GM12892 (cell line): ENCODE data around the gene PSMG4. TPM values are rescaled to one million over a fixed set of nuclear protein-coding genes. Genes with fewer than 3 reads are reported as not detected.

Experiments used
- DNase-seq: peaks from one replicate; pipeline ENCODE4 v3.0.0; 2011; ENCODE audit not compliant: insufficient read length
- FAIRE-seq: peaks from 2 replicates; lab custom pipeline; 2011; peaks lifted over from hg19 to GRCh38; lab: Jason Lieb, UNC
- POLR2A ChIP-seq: IDR thresholded peaks from 2 replicates; pipeline ENCODE4 v1.6.1; 2011; ENCODE audit warnings: low read depth, low read length, control low read depth
- POLR2AphosphoS5 ChIP-seq: IDR thresholded peaks from 2 replicates; pipeline ENCODE4 v1.6.1; 2011; ENCODE audit warnings: low read depth, low read length, control low read depth
- TAF1 ChIP-seq: IDR thresholded peaks from 2 replicates; pipeline ENCODE4 v1.6.1; 2011; ENCODE audit warnings: low read depth, mild to moderate bottlenecking, control low read depth, low read length, borderline replicate concordance
- polyA plus RNA-seq: library from polyadenylated mRNA; unstranded; fragments of >200 nt; gene quantifications from one replicate; pipeline ENCODE4 v1.2.1, GENCODE V29; 2012; ENCODE audit warnings: missing spikeins, inconsistent platforms; ENCODE audit not compliant: missing spikeins

The PSMG4 gene
- 18.9 TPM for polyA plus RNA-seq

DNA sequence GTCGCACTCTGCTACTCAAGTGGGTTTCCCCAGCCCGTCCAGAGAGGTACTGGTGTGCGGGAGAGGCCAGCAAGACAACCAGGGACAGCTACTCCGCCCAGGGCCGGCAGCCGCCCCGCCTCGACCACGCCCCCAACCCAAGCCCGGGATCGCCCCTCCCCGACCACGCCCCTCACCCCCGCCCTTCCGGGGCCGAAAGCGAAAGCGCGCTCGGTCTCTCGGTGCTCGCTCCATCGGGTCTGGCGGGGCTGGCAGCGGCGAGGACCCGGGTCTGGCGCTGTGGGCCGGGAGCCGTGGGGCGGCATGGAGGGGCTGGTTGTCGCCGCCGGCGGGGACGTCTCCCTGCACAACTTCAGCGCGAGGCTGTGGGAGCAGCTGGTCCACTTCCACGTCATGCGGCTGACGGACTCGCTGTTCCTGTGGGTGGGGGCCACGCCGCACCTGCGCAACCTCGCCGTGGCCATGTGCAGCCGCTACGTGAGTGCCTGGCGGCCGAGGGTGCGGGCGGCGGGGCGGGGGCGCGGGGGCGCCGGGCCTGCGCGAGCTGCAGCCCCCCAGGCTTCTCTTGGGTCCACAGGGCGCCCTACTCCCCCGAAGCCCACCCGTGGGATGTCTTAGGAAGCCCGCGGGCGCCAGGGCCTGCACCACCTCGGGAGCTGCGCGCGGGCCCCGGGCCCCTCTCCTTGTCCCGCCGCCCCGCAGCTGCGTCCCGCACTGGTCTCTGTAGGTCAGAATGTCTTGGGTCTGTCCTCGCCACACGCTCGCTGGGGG is at the start of gene PSMG4:
Gene PSMG4, plus strand, starts transcription at position 228 of the 771 bp plus-strand sequence. Its CDS starts 76 bp downstream, at position 304.
- DNase-seq (peak; percentile 94), FAIRE-seq (peak; percentile 98)
- TF ChIP-seq POLR2AphosphoS5 = peak; percentile 69
- TF ChIP-seq TAF1 = peak; percentile 29; the same call in 1 of the 2 replicates
- peak; percentile 74 for TF ChIP-seq POLR2A

DNA sequence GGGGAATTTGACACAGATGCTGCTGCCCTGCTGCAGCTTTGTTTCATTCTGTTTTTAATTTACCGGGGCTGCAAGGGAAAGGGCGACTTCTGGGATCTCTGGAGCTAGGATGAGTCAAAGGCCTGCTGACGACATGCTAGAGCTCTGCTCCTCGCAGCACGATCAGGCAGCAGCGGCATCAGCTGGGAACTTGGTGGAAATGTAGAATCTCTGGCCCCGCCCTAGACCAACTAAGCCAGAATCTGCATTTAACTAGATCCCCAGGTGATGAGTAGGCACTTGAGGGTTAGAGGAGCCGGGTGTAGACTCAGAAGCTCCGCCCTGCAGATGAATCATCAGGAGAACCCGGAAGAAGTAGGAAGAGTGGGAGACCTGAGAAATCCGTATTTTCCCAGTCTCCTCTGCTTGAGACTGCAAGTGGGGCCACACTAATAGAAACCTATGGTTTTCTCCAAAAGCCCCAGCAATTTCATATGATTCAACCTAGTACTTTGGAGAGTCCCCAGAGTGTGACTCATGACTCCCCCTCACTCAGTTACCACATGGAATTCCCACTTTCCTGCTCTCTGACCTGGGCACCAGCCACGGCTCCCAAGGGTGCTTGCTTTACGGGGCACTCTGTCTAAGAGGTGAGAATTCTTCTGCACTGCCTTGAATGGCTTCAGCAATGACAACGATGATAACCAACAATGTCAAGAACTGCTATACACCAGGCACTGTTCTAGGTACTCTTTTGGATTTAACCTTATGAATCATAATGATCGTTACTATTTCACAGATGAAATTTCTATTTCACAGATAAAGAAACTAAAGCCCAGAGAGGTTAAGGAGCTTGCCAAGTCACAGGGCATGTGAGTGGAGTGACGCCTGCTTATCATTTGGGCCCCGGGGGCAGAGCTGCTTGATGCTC is 49.4 kb upstream of the PSMG4 start:
- DNase-seq (no peak), FAIRE-seq (peak; percentile 14)
- TF ChIP-seq POLR2AphosphoS5 (no peak), POLR2A (no peak), TAF1 (no peak)

GRCh38 chr6:3210024-3210610 is 48.6 kb upstream of the PSMG4 start:
- DNase-seq (no peak), FAIRE-seq (no peak)
- TF ChIP-seq POLR2A (no peak), TAF1 (no peak), POLR2AphosphoS5 (no peak)

DNA sequence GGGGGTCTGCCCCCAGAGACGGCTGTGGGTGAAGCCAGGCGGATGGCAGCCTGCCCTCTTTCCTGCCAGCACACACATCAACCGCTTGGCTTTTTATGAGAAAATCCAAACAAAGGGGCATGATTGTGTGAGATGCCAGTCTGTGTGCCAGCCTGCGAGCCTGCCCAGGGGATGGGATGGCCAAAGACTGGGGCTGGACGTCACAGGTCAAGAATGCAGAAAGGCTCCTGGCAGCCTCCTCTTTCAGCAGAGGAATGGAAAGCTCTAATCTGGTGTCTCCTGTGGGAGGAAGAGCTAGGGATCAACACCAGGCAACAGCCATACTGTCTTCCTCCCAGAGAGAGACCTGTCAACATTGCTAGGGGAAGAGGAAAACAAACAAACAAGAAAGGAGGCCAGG is 47.1 kb upstream of the PSMG4 start:
- DNase-seq (no peak), FAIRE-seq (no peak)
- TF ChIP-seq POLR2AphosphoS5 = no peak
- no peak for TF ChIP-seq TAF1
- no peak for TF ChIP-seq POLR2A

DNA sequence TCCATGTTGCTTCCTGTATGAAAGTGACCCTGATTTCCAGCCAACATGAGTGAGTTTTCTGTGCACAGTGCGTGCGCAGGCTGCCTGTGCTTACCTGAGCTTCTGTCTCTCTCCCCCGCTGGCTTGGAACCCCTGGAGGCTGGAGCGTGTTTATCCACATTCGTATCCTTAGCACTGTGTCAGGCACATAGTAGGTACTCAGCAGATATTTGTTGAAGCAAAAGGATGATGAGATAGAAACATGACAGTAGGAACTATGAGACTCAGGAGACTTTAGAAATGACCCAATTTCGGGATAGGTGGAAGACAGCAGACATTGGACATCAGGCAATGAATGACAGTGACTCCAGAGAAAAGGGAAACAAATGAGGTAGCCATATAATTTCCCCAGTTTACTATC is 46.5 kb upstream of the PSMG4 start:
- TF ChIP-seq POLR2A = no peak
- no peak for TF ChIP-seq POLR2AphosphoS5
- TF ChIP-seq TAF1 = no peak
- FAIRE-seq (no peak), DNase-seq (no peak)

DNA sequence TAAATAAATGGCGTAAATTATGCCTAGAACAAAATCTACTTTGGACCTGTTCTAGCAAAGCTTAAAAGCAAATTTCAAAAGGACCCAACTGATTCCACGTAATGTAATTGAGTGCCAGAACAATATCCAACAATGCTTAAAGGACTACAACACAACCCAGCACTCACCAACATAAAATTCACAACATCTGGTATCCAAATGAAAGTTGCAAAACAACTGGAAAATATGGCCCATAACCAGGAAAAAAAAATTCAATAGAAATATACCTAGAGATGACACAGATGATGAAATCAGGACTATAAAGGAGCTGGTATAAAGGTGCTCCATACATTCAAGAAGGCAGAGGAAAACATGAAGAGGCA is 45.4 kb upstream of the PSMG4 start:
- TF ChIP-seq TAF1 = no peak
- DNase-seq (no peak), FAIRE-seq (no peak)

DNA sequence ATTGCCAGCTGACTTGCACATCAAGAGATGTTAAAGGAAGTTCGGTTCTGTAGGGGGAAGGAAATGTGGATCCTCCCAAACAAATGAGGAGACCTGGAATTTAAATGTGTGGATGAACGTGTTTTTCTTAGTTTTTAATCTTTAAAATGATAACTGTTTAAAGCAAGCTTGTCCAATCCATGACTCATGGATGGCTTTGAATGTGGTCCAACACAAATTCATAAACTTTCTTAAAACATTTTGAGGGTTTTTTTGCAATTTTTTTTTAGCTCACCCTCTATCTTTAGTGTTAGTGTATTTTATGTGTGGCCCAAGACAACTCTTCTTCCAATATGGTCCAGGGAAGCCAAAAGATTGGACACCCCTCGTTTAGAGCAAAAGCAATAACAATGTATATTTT is 43.8 kb upstream of the PSMG4 start:
- TF ChIP-seq POLR2AphosphoS5 = no peak
- no peak for TF ChIP-seq POLR2A
- no peak for TF ChIP-seq TAF1

DNA sequence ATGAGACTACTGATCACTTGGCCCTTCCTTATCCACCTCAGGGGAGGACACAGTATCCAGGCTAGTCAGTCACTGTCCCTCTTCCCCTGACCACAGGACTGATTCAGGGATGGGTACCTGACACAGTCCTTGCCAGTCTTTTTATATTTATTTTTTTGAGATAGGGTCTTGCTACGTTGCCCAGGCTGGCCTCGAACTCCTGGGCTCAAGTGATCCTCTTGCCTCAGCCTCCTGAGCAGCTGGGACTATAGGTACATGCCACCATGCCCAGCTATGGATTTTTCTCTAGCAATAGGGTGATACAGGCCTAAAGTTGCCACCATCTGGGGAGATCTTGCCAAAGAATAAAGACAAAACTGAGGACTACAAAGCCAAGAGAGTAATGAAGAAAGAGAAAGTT is 41.5 kb upstream of the PSMG4 start:
- no peak for TF ChIP-seq POLR2A
- TF ChIP-seq POLR2AphosphoS5 = no peak
- TF ChIP-seq TAF1 = no peak
- DNase-seq = no peak
- FAIRE-seq = no peak

More for the DNA sequence above, 43.8 kb upstream of the PSMG4 start:
- no peak for FAIRE-seq
- DNase-seq = no peak

GRCh38 chr6:3218266-3218665 is 40.5 kb upstream of the PSMG4 start:
- TF ChIP-seq POLR2A (no peak), POLR2AphosphoS5 (no peak), TAF1 (no peak)
- DNase-seq (no peak), FAIRE-seq (no peak)

DNA sequence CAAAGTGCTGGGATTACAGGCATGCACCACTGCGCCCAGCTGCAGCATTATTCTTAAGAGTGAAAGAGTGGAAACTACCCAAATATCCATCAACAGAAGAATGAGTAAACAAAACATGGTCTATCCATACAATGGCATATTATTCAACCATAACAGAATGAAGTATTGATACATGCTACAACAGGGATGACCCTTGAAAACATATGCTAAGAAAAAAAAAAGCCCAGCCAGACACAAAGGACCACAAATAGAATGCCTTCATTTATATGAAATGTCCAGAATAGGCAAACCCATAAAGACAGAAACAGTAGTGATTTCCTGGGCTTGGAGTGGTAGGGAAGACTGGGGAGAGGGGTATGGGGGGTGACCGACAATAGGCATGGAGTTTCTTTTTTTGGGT is 38.4 kb upstream of the PSMG4 start:
- TF ChIP-seq POLR2A (no peak), TAF1 (no peak), POLR2AphosphoS5 (no peak)
- FAIRE-seq (no peak), DNase-seq (no peak)

DNA sequence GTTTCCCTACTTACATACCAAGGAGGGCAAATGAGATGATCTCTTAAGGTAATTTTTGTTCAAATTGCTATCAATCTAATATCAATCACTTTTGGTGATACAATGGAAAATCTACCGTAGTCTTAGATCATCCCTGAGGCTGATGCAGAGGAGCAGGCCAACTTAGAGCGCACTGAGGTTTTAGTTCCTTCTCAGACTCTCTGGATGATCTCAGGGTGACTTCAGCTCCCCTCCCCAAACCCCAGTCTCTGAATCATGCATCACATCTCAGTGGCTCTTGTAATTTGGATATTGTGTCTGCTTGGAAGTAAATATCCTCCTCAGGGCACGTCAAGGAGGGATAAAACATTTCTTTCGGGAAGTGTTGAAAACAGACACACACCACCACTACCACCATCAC is 37.2 kb upstream of the PSMG4 start:
- FAIRE-seq = no peak
- TF ChIP-seq TAF1 = no peak
- no peak for TF ChIP-seq POLR2A
- no peak for TF ChIP-seq POLR2AphosphoS5
- no peak for DNase-seq

DNA sequence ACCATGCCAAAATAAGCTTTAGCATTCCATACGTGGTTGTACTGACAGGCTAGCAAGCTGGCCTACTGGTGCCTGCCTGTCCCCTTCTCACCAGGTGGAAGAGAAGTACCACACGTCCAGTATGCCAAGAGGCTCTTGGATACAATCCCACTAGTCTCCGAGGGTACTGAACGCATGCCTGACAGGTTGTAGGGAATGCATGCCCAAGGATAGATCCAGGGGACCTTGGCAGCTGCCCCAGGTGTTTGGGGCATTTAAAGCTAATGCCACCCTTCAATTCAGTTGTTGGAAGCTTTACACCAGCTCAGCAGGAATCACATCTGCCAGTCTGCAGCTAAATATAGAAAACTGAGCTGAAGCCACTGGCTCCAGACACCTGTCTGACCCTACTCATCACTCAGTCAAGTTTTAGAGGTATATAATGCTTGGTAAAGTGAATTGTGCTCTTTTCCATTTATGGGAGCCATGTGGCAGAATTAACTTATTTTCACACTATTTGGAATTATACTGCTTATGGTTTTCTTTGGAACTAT is 36.2 kb upstream of the PSMG4 start:
- FAIRE-seq (no peak), DNase-seq (no peak)
- TF ChIP-seq POLR2A (no peak), TAF1 (no peak), POLR2AphosphoS5 (no peak)

DNA sequence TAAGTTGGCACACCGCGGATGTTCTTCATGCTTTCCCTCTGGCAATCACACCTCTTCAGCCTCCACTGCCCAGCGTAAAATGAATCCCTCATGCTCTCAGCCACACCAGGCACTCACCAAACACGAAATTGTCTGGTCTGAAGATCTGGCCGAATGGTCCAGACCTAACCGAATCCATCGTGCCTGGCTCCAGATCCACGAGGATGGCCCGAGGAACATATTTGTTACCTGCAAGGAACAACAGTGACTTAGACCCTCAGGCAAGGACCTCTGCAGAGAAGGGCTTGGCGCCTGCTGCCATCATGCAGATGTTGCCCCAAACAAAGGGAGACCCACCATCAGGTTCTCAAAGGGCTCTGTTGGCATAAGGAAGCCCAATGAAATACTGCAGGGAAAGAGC is 32.7 kb upstream of the PSMG4 start:
- FAIRE-seq (peak; percentile 24), DNase-seq (no peak)
- no peak for TF ChIP-seq POLR2AphosphoS5
- TF ChIP-seq TAF1 = no peak
- no peak for TF ChIP-seq POLR2A
